Spleen (tissue), 11 donors: ENCODE results near the gene PLEKHA3. TPM values are rescaled to one million over a fixed set of nuclear protein-coding genes. Genes with fewer than 3 reads are reported as not detected.
A peak's percentile ranks its signal among the peaks of the same experiment; 100 is the strongest.

ENCODE experiments used
- DNase-seq: peaks from one replicate; pipeline ENCODE4 v3.0.0-alpha.2; 2020
- H3K27ac ChIP-seq, 8 donors: fragments of 200-600 bp; sonication (generic) in 7 of 8; 1 replicate in 4 of 8; 2 replicates in 4 of 8; pipeline versions ENCODE4 v1.5.0 to v1.8.0; 2016 to 2021; ENCODE audit warnings: inconsistent platforms in 4 of 8, mild to moderate bottlenecking in 4 of 8, moderate library complexity in 1 of 8
- H3K27me3 ChIP-seq, 7 donors: fragments of 200-600 bp; sonication (generic) in 6 of 7; replicated peaks in 1 of 7; 1 replicate in 4 of 7; 2 replicates in 3 of 7; pipeline versions ENCODE4 v1.5.0 to v1.8.0; 2016 to 2021; ENCODE audit warnings: inconsistent platforms in 3 of 7, mild to moderate bottlenecking in 1 of 7
- H3K36me3 ChIP-seq, 6 donors: fragments of 200-600 bp; sonication (generic) in 5 of 6; 1 replicate in 4 of 6; 2 replicates in 2 of 6; pipeline versions ENCODE4 v1.5.0 to v1.8.0; 2016 to 2021; ENCODE audit warnings: inconsistent platforms in 2 of 6
- H3K4me1 ChIP-seq, 6 donors: fragments of 200-600 bp; sonication (generic) in 5 of 6; 1 replicate in 3 of 6; 2 replicates in 3 of 6; pipeline versions ENCODE4 v1.5.0 to v1.8.0; 2016 to 2021; ENCODE audit warnings: inconsistent platforms in 3 of 6
- H3K4me3 ChIP-seq, 8 donors: fragments of 200-600 bp; sonication (generic) in 7 of 8; 1 replicate in 4 of 8; 2 replicates in 4 of 8; pipeline versions ENCODE4 v1.5.0 to v1.8.0; 2016 to 2021; ENCODE audit warnings: inconsistent platforms in 4 of 8, mild to moderate bottlenecking in 4 of 8, moderate library complexity in 2 of 8
- H3K9me3 ChIP-seq, 8 donors: fragments of 200-600 bp; sonication (generic) in 7 of 8; 1 replicate in 4 of 8; 2 replicates in 4 of 8; pipeline versions ENCODE4 v1.5.0 to v1.8.0; 2016 to 2021; ENCODE audit warnings: inconsistent platforms in 4 of 8
- CTCF ChIP-seq, 11 experiments: fragments of 200-600 bp in 7 of 11; fragments of 450-650 bp in 4 of 11; sonication (generic) in 4 of 11; IDR thresholded peaks in 8 of 11; conservative IDR thresholded peaks in 3 of 11; 1 replicate in 7 of 11; 2 replicates in 4 of 11; pipeline versions ENCODE4 v1.4.0 to v1.8.0; 2016 to 2021; ENCODE audit warnings: antibody characterized with exemption in 11 of 11, inconsistent platforms in 4 of 11, mild to moderate bottlenecking in 1 of 11
- POLR2A ChIP-seq, 3 donors: fragments of 450-650 bp; IDR thresholded peaks; one replicate each; pipeline ENCODE4 v1.5.1; 2017; ENCODE audit warnings: antibody characterized with exemption in 3 of 3, mild to moderate bottlenecking in 1 of 3
- POLR2AphosphoS5 ChIP-seq, 3 donors: sonication (generic); formaldehyde crosslinking; IDR thresholded peaks; one replicate each; pipeline ENCODE4 v1.5.1; 2017; ENCODE audit warnings: antibody characterized with exemption in 3 of 3
- WGBS, 5 donors: extraction: QIAGEN DNeasy Blood & Tissue Kit in 3 of 5; methylation state at CpG; one replicate each; pipeline versions ENCODE4 v1.1.5 to v1.1.7; 2013 to 2018; 5-methylcytosine and 5-hydroxymethylcytosine counted together
- intact Hi-C: fragments of 100-400 bp; cut with DNase I; formaldehyde crosslinking; loops from one replicate; pipeline ENCODE4 v1.15.0; 2023; ENCODE audit warnings: low total_unique reads
- polyA plus RNA-seq, 3 donors: library from polyadenylated mRNA; stranded (reverse); fragments of 200-250 nt; gene quantifications; one replicate each; pipeline ENCODE4 v1.2.1, GENCODE V29; 2013
- total RNA-seq, 7 donors: library from RNA; depleted of rRNA in 3 of 7; stranded (reverse); fragments of >200 nt in 3 of 7; fragmentation: NEBNext Ultra II Directional in 4 of 7; extraction: Animal tissue kit (Norgen Biotek cat#: 25700) in 4 of 7; gene quantifications; one replicate each; pipeline versions ENCODE4 v1.1.0 to v1.2.1, GENCODE V29; 2016 to 2021
- donor health status: healthy with polysubstance abuse.
- donor health status: DM: no; HTN: no; CAD: no; lungs with moderate emphysema.
- donor health status: DM: no; HTN: no; CAD: no.
- donor health status: Bipolar disorder and iron deficiency.
- donor health status: healthy.
- donor health status: DM: no; HTN: no; CAD: no.
- donor health status: DM: yes; HTN: yes; CAD: no.

PLEKHA3 gene
- total and polyA plus RNA-seq, 10 donors: 2.0 to 36.9 (median 19.9) TPM

DNA sequence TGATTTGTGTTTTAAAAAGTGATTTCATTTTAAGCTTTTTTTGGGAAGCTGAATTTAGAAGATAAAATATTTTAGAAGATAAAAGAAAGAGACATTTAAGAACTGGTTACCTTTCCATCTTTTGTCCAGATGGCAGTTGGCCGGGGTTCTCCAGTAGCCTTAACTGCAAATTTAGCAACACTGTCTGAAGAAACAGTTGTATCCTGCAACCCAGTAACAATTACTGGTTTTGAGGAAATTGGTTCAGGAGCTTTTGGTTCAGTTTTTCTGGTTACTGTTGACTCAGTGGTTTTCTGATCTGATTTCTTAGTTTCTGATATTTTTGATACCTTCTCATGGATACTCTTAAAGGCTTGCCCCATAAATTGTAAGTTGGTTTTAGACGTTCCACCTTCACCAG, 49.9 kb downstream of the PLEKHA3 start:
- WGBS, 5 donors: 42 to 72% (median 60%) methylated on average over 2 of the region's 2 CpGs
- Histone ChIP-seq H3K36me3 (peaks cover 0 to 54% (median 26%) of the 10 kb centered on the region in 6 donors), H3K4me3 (peak overlapping the region in 1 of 8 donors; percentile 48), H3K27ac (peak overlapping the region in 7 of 8 donors; percentile 62 to 89 (median 84)), H3K4me1 (peaks cover 0 to 63% (median 12%) of the 10 kb centered on the region in 6 donors), H3K9me3 (no peaks in the 10 kb centered on the region), H3K27me3 (no peaks in the 10 kb centered on the region)
- intact Hi-C loops: no loop called here
- TF ChIP-seq POLR2A (IDR thresholded peaks at IDR 0.05) (no peak), CTCF (IDR thresholded peaks at IDR 0.05 in 8 of 11, conservative IDR thresholded peaks at IDR 0.05 in 3 of 11) (no peak), POLR2AphosphoS5 (IDR thresholded peaks at IDR 0.05) (no peak)
- DNase-seq: no peak

- TF ChIP-seq CTCF (IDR thresholded peaks at IDR 0.05 in 8 of 11, conservative IDR thresholded peaks at IDR 0.05 in 3 of 11) (no peak), POLR2A (IDR thresholded peaks at IDR 0.05) (no peak), POLR2AphosphoS5 (IDR thresholded peaks at IDR 0.05) (peak in 1 of 3 donors; percentile 32)
- Histone ChIP-seq H3K36me3 (peaks cover 0 to 59% (median 28%) of the 10 kb centered on the region in 6 donors), H3K9me3 (no peaks in the 10 kb centered on the region), H3K4me1 (peaks cover 0 to 61% (median 12%) of the 10 kb centered on the region in 6 donors), H3K4me3 (peak overlapping the region in 2 of 8 donors; percentile 0 to 48), H3K27me3 (no peaks in the 10 kb centered on the region), H3K27ac (peak overlapping the region in 7 of 8 donors; percentile 62 to 89 (median 84))
- WGBS, 5 donors: 35 to 63% (median 49%) methylated on average over 8 of the region's 8 CpGs
- DNase-seq: no peak
- intact Hi-C loops: no loop called here
These were observed 50.4 kb downstream of the PLEKHA3 start for GRCh38 chr2:178530625-178531142.

DNA sequence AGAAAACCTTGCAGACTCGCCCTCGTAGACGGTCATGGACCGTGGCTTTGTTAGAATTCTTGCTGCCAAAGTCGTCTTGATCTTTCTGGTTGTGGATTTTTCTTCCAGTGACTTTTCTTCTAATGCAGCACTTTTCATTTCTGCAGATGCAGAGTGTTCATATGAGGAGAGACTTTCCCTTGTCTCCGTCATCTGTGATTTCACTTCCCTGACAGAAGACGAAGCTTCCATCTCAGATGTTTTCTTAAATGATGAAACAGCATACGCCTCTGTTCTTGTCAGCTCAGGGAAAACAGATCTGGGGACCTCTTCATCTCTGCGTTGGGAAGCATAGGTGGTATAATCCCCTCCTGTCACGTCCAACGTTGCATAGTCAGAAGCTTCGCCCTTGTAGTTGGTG, 50.9 kb downstream of the PLEKHA3 start:
- DNase-seq: no peak
- Histone ChIP-seq H3K4me3 (peak overlapping the region in 2 of 8 donors; percentile 0 to 48), H3K27ac (peak overlapping the region in 7 of 8 donors; percentile 62 to 89 (median 84)), H3K36me3 (peaks cover 0 to 64% (median 30%) of the 10 kb centered on the region in 6 donors), H3K9me3 (no peaks in the 10 kb centered on the region), H3K4me1 (peaks cover 0 to 56% (median 10%) of the 10 kb centered on the region in 6 donors), H3K27me3 (no peaks in the 10 kb centered on the region)
- WGBS, 5 donors: 62 to 79% (median 69%) methylated on average over 12 of the region's 12 CpGs
- TF ChIP-seq CTCF (IDR thresholded peaks at IDR 0.05 in 8 of 11, conservative IDR thresholded peaks at IDR 0.05 in 3 of 11): no peak
- no peak for TF ChIP-seq POLR2A (IDR thresholded peaks at IDR 0.05)
- no peak for TF ChIP-seq POLR2AphosphoS5 (IDR thresholded peaks at IDR 0.05)
- intact Hi-C loops: no loop called here

GRCh38 chr2:178536037-178536436, 55.8 kb downstream of the PLEKHA3 start:
- Histone ChIP-seq H3K27me3 (no peaks in the 10 kb centered on the region), H3K4me3 (no peak overlapping the region), H3K4me1 (peaks cover 0 to 18% (median 0%) of the 10 kb centered on the region in 6 donors), H3K9me3 (no peaks in the 10 kb centered on the region), H3K36me3 (peaks cover 2 to 100% (median 55%) of the 10 kb centered on the region in 6 donors), H3K27ac (no peak overlapping the region)
- no peak for DNase-seq
- 86 to 97% (median 89%) methylated on average over 4 of the region's 4 CpGs for WGBS, 5 donors
- TF ChIP-seq CTCF (IDR thresholded peaks at IDR 0.05 in 8 of 11, conservative IDR thresholded peaks at IDR 0.05 in 3 of 11) (no peak), POLR2A (IDR thresholded peaks at IDR 0.05) (no peak), POLR2AphosphoS5 (IDR thresholded peaks at IDR 0.05) (no peak)
- intact Hi-C loops: no loop called here
